ENCODE data around the gene ENTR1.

ENTR1 gene

DNA sequence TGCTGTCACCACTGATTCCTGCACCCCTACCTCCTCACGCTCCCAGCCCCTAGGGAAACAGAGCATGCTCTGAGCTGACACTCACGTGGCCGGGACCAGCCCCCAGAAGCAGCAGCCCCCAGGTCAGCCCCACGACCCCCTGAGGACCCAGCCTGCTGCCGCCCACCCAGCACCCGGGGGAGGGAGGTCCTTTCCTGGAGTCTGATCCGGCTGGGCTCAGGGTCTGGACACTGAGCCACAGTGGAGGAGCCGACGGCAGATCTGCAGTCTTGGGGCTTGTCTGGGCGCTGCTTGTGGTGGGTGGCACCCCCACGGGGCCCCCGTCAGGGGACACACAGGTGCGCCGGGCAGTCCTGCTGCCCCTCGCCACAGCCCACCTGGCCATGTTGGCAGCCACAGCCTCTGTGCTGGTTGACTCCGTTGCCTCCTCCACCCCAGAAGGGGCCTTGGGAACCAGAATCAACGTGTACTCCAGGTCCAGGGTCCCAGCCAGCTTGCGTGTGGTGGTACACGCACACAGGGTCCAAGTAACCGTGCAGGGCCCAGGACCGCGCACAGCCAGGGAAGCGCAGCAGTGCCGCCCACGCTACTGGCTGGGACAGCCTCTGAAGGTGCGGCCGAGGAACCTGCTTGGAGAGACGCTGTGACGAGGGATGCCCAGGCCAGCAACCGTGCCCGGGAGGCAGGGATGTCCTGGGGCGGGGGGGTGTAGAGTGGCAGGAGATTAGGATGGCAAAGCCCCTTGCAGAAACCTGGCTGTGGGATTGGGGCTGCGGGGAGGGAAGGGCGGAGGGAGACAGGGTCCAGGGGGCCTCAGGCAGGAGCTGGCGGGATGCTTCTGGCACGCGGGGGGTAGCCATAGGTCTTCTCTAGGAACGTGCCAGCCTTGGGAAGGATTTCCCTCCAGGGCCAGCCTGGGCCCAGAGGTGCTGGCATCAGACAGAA lies 50.4 kb downstream of the ENTR1 start:
- no peak for DNase-seq

DNA sequence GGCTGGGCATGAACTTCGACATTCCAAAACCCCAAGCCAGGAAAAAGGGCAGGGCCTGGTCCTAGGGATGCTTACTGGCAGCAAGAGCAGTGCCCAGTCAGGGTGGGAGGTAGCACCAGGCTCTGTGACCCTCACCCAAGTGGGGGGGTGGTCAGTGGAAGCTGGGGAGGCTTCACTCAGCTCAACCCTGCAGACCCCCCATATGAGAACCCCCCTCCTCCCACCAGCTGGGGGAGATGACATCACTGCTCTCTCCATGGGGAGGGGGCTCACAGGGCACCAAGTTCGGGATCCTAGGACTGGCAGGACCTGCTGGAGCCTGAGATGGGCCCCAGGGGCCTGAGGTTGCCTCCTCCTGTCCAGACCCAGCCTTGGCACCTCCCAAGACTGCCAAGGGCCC lies 51.5 kb downstream of the ENTR1 start:
- DNase-seq = no peak

DNA sequence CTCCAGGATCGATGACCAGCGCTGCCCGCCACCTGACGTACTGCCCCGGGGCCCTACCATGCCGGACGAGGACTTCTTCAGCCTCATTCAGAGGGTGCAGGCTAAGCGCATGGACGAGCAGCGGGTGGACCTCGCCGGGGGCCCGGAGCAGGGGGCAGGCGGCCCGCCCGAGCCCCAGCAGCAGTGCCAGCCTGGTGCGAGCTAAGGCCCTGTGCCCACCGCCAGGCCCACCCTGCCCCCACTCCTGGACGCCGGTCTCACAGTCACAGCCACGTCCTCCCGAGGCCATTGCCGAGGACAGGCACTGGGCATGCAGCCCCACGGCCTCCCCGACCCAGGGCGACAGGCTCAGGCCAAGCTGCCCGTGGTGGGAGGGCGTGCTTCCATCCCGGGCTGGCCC lies 52.4 kb downstream of the ENTR1 start:
- no peak for DNase-seq

DNA sequence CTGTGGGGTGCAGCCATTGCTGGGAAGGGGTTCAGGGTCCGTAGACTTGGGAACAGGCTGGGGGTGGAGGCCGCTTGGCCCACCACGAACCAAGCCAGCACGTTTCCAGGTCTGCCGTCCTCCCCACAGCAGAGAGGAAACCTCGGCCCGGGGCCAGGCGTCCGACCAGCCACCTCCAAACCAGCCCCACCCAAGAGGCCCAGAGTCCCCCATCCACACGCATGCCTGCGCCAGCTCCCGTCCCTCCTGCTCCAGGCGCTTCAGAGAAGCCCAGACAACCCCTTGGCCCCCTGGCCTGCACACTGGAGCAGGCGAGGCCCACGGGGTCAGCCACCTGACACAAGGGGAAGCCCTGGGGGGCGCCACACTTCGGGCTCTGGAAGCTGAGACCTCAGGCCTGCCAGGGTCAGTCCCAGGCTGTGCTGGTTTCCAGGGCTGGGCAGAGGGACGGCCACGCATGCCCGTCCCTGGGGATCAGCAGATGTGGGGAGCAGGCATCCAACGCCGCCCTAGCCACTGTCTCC lies 53.1 kb downstream of the ENTR1 start:
- DNase-seq = no peak

DNA sequence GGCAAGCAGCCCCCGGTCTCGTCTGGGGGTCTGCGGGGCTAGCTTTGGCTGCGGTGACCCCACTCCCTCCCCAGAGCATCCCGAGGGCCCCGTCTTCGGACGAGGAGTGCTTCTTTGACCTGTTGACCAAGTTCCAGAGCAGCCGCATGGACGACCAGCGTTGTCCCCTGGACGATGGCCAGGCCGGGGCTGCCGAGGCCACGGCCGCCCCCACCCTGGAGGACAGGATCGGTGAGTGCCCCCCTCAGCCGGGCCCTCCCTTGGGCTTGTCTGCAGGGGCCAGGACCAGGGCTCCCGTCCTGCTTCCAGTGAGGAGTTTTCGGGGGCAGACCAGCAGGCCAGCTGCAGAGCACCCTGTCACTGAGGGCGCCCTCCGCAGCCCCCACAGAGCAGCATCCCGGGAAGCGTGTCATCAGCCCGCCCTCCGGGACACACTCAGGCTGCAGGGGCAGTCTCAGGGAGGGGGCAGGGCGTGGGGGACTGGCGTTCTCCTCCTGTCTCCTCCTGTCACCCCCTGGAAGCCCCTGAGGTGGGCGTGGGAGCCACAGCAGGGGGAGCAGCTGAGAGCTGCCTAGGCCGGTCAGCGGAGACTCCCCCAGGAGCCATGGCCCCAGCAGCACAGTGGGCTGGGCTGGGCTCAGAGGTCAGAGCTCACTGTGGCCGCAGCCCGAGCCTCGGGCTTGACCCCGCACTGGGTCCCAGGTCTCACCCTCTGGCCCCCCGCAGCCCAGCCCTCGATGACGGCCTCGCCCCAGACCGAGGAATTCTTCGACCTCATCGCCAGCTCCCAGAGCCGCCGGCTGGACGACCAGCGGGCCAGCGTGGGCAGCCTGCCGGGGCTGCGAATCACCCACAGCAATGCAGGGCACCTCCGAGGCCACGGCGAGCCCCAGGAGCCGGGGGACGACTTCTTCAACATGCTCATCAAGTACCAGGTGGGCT lies 54.5 kb downstream of the ENTR1 start:
- DNase-seq = no peak

DNA sequence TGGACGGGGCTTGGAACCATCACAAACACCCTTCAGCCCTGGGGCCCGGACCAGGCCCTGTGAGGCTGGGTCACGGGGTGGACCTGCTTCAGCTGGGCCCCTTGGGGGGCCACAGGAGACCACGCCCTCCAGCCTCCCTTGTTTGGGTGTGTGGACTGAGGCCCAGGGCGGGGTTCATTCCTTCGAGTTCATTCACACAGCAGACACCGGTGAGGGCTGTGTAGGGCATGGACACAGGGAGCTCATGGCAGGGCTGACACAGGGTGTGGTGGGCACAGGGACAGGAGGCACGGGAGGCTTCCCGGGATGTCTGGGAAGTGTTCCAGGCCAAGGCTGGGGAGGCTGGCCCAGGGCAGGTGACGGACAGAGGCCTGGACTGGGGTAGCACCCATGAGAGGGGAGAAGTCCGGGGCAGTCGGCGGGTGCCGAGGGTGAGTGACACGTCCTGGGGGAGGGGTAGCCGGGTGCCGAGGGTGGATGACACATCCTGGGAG lies 55.8 kb downstream of the ENTR1 start:
- DNase-seq = no peak

DNA sequence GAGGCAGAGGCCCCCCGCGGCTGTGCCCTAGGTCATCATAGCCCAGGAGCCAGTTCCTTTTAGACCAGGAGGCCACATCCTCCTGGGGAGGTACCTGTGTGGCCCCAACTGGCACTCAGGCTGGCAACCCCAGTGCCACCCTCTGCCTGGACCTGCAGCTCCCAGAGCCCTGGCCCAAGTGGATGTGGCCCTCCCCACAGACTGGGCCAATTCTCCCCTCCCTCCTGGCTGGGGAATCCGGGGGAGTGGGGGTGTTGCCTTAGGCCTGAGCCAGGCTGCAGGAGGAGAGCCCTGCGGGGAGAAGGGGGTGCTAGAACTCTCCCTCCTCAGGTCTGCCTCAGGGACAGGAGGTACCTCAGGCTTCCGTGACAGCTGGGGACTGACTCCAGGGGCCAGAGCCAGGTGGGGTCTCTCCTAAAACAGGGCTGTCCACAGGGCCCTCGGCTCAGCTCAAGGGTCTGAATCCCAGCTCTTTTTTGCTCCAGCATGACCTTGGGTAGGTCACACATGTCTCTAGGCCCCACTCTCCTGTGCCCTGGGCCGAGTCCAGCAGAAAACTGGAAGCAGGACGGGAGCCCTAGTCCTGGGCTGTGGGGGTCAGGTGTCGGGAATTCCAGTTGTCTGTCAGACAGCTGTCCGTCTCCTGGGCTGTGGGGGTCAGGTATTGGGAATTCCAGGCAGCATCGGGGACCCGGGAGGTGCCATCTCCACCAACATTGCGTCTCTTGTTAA lies 56.5 kb downstream of the ENTR1 start:
- no peak for DNase-seq

DNA sequence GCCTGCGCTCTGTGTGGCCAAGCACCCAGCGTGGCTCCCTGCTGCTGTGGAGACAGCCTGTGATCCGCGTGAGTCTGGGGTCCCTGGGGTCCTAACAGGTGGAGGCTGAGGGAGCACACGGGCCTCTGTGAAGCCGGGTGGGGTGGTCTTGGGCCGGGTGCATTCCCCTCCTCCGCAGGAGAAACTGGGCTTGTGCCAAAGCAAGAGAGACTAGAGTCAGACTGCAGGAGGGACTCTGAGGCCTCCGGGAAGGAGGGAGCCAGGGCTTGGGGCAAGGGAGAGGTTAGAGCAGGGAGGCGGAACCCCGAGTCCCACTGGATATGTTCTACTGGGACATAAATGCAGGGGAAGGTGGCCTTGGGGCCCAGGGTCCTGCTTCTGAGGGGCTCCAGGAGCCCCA lies 57.3 kb downstream of the ENTR1 start:
- no peak for DNase-seq

DNA sequence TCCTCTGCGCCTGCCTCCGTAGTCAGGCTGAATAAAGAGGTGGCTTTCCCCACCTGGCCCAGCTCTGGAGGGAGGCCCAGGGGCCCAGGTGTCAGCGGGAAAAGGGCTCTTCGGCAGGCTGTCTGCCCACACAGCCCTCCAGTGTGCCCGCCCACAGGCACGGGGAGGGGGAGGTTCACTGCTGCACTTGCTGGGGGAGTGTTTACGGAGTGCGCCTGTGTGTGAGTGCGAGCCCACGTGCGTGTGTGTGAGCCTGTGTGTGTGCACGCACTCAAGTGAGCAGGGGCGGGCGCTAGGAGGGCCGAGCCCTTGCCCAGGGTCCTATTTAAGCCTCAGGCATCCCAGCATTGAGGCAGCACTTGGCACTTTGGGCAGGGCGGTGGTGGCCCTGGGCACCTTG lies 57.7 kb downstream of the ENTR1 start:
- no peak for DNase-seq

Measured in CD4-positive, alpha-beta T cell treated with Interleukin-17A for 4 hours (primary cell).